Right lobe of liver (tissue), 6 donors: ENCODE results near the gene GRM8. TPM values are rescaled to one million over a fixed set of nuclear protein-coding genes. Genes with fewer than 3 reads are reported as not detected.
A peak's percentile ranks its signal among the peaks of the same experiment; 100 is the strongest.

Source experiments
- ATAC-seq, 4 donors: fragments of 200-7000 bp; cut with Tn5 transposase; one replicate each; pipeline ENCODE4 v1.9.1; 2020; ENCODE audit warnings: mild to moderate bottlenecking in 4 of 4, moderate library complexity in 4 of 4
- DNase-seq, 3 donors: peaks; one replicate each; pipeline ENCODE4 v3.0.0-alpha.2; 2020
- H3K27ac ChIP-seq, 3 donors: fragments of 200-600 bp; one replicate each; pipeline ENCODE4 v1.8.0; 2022
- H3K27me3 ChIP-seq, 2 donors: fragments of 200-600 bp; one replicate each; pipeline ENCODE4 v1.8.0; 2022
- H3K36me3 ChIP-seq, 4 donors: fragments of 200-600 bp; sonication (generic) in 1 of 4; one replicate each; pipeline versions ENCODE4 v1.5.1 to v1.8.0; 2017 to 2022; ENCODE audit warnings: control low read depth in 1 of 4
- H3K4me1 ChIP-seq, 4 donors: fragments of 200-600 bp; sonication (generic) in 1 of 4; one replicate each; pipeline versions ENCODE4 v1.5.1 to v1.8.0; 2017 to 2022; ENCODE audit warnings: control low read depth in 1 of 4
- H3K4me3 ChIP-seq, 3 donors: fragments of 200-600 bp; one replicate each; pipeline ENCODE4 v1.8.0; 2022
- H3K9me3 ChIP-seq, 4 donors: fragments of 200-600 bp; sonication (generic) in 1 of 4; one replicate each; pipeline versions ENCODE4 v1.5.1 to v1.8.0; 2017 to 2022; ENCODE audit warnings: control low read depth in 1 of 4
- POLR2A ChIP-seq: fragments of 450-650 bp; IDR thresholded peaks from one replicate; pipeline ENCODE4 v1.6.1; 2017; ENCODE audit warnings: antibody characterized with exemption, mild to moderate bottlenecking
- WGBS: methylation state at CpG from one replicate; pipeline ENCODE4 v1.1.6; 2018; ENCODE audit warnings: low coverage, low lambda C conversion rate; ENCODE audit not compliant: insufficient coverage; ENCODE audit errors: missing lambda C conversion rate; 5-methylcytosine and 5-hydroxymethylcytosine counted together
- intact Hi-C, 2 donors: fragments of 100-400 bp; cut with DNase I; formaldehyde crosslinking; loops; one replicate each; pipeline versions ENCODE4 v1.11.2 to v1.14.1; 2022
- total RNA-seq, 6 experiments: library from RNA; depleted of rRNA in 2 of 6; stranded (reverse); fragments of >200 nt in 2 of 6; fragmentation: NEBNext Ultra II Directional in 3 of 6; extraction: Animal tissue kit (Norgen Biotek cat#: 25700) in 3 of 6; gene quantifications; one replicate each; pipeline versions ENCODE4 v1.1.0 to v1.2.4, GENCODE V29; 2016 to 2023
- TF ChIP-seq, protein P1 (sequence below), 4 donors: fragments of 200-600 bp in 3 of 4; fragments of 450-650 bp in 1 of 4; IDR thresholded peaks; one replicate each; pipeline versions ENCODE4 v1.5.1 to v1.8.0; 2016 to 2022; ENCODE audit warnings: antibody characterized with exemption in 4 of 4, mild to moderate bottlenecking in 2 of 4
- donor health status: DM: no; HTN: yes; CAD: no.
- donor health status: DM: no; HTN: no; CAD: no.
- donor health status: DM: no; HTN: no; CAD: no.
- donor health status: DM: no; HTN: yes; CAD: no.
- donor health status: DM: no; HTN: yes; CAD: no.

Gene GRM8
- total RNA-seq, 6 experiments from 2014 or later = 0.12 to 8.4 (median 2.7) TPM

DNA sequence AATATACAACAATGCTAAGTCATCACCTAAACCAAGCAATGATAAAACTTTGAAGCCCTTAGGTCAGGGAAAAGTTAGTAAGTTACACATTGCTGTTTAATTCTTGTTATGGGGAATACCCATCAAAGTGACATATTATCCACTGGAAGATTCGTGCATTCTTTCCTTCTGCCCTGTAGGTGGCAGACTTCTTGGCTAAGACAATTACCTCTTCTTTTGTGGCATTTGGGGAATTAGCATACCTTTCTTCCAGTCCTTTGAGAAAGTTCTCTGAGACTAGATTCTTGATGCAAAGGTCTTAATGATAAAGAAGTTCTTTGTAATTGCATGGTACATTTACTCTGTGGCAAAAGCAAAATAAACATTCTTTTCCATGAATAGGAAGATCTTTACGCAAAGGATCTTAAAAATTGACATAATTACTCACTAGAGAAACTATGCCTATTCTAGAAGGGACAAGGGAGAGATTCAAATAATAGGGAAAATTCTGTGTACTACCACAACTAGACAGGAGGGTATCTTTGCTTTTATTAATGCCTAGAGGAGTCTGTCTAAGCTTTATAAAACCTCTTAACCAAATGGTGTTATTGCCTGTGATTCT, 395.9 kb downstream of the GRM8 start:
- Histone ChIP-seq H3K4me3 (no peak overlapping the region), H3K27ac (no peak overlapping the region), H3K27me3 (no peaks in the 10 kb centered on the region), H3K9me3 (no peaks in the 10 kb centered on the region), H3K4me1 (no peaks in the 10 kb centered on the region), H3K36me3 (no peaks in the 10 kb centered on the region)
- ATAC-seq (peak; percentile 66 to 82 (median 75)), DNase-seq (no peak)
- WGBS = 35% methylated on average over 2 of the region's 2 CpGs
- intact Hi-C loops = no loop called here
- TF ChIP-seq, protein P1, sequence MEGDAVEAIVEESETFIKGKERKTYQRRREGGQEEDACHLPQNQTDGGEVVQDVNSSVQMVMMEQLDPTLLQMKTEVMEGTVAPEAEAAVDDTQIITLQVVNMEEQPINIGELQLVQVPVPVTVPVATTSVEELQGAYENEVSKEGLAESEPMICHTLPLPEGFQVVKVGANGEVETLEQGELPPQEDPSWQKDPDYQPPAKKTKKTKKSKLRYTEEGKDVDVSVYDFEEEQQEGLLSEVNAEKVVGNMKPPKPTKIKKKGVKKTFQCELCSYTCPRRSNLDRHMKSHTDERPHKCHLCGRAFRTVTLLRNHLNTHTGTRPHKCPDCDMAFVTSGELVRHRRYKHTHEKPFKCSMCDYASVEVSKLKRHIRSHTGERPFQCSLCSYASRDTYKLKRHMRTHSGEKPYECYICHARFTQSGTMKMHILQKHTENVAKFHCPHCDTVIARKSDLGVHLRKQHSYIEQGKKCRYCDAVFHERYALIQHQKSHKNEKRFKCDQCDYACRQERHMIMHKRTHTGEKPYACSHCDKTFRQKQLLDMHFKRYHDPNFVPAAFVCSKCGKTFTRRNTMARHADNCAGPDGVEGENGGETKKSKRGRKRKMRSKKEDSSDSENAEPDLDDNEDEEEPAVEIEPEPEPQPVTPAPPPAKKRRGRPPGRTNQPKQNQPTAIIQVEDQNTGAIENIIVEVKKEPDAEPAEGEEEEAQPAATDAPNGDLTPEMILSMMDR (IDR thresholded peaks at IDR 0.05) = peak; percentile 40 to 67 (median 56)
- TF ChIP-seq POLR2A = no peak

DNA sequence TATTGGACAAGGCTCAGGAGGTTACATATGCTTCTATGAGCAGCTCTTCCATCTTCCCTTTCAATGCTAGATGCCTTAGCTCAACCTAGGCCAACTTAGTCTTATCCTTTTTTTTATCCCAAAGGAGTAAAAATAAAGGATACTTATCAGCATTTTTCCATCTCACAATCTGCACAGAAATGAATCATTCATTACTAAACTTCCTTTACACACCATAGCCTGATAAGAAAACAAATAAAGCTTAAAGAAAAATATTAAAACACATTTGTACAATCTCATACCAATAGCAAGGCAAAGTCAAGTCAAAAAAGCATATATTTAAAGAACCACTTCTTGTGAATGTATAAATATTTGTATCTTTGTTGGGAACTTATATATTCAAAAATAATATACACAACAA, 407.4 kb downstream of the GRM8 start:
- TF ChIP-seq POLR2A = no peak
- no peaks in the 10 kb centered on the region for H3K36me3 ChIP-seq
- intact Hi-C loops = no loop called here
- no peak for DNase-seq
- H3K4me1 ChIP-seq = no peaks in the 10 kb centered on the region
- no peaks in the 10 kb centered on the region for H3K9me3 ChIP-seq
- no peak overlapping the region for H3K27ac ChIP-seq
- H3K27me3 ChIP-seq = no peaks in the 10 kb centered on the region
- no peak overlapping the region for H3K4me3 ChIP-seq
- no peak for ATAC-seq

DNA sequence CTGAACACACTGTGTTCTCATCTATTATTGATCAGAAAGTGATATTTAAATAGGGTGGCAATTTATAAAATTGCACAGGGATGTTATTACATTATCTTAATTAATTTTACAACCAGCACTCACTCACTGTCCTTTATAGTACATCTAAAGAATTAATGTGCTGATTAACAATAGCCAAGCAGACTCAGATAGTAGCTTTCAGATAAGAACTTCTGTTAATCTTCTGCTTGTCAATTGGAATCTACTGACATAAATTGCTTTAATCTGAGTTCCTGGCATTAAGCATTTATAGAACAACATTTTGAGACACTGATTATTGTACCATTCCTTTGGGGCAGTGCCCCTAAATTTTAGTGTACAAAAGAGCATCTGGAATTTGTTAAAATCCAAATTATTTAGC, 408.9 kb downstream of the GRM8 start:
- TF ChIP-seq, protein P1 (IDR thresholded peaks at IDR 0.05) = no peak
- TF ChIP-seq POLR2A = no peak

DNA sequence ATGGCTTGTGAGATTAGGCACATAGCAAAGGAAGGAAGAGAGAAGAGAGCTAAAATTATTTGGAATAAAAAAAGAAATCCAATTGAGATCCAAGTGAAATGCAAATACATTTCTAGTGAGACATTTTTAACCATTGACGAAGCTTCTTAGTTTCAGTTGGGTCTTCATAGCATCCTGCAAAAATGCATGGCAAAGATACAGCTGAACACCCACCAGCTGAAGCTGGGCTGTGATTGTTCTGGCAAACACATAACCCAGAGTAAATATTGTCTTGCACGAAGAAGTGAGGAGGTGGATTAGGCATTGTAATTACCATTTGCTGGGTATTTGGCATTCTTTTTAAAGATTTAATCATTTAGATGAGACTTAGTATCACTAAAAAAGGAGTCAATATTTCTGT, 409.4 kb downstream of the GRM8 start:
- DNase-seq (no peak), ATAC-seq (no peak)
- intact Hi-C loops = no loop called here
- WGBS = 41% methylated on average over 2 of the region's 2 CpGs
- H3K27ac ChIP-seq = no peak overlapping the region
- no peak for TF ChIP-seq POLR2A
- TF ChIP-seq, protein P1 (IDR thresholded peaks at IDR 0.05) = no peak
- no peak overlapping the region for H3K4me3 ChIP-seq
- H3K4me1 ChIP-seq = no peaks in the 10 kb centered on the region
- no peaks in the 10 kb centered on the region for H3K9me3 ChIP-seq
- H3K36me3 ChIP-seq = no peaks in the 10 kb centered on the region
- no peaks in the 10 kb centered on the region for H3K27me3 ChIP-seq

More for the DNA sequence above, 408.9 kb downstream of the GRM8 start:
- H3K4me3 ChIP-seq = no peak overlapping the region
- DNase-seq (no peak), ATAC-seq (no peak)
- H3K4me1 ChIP-seq = no peaks in the 10 kb centered on the region
- no peak overlapping the region for H3K27ac ChIP-seq
- no peaks in the 10 kb centered on the region for H3K9me3 ChIP-seq
- H3K27me3 ChIP-seq = no peaks in the 10 kb centered on the region
- intact Hi-C loops = no loop called here
- H3K36me3 ChIP-seq = no peaks in the 10 kb centered on the region

DNA sequence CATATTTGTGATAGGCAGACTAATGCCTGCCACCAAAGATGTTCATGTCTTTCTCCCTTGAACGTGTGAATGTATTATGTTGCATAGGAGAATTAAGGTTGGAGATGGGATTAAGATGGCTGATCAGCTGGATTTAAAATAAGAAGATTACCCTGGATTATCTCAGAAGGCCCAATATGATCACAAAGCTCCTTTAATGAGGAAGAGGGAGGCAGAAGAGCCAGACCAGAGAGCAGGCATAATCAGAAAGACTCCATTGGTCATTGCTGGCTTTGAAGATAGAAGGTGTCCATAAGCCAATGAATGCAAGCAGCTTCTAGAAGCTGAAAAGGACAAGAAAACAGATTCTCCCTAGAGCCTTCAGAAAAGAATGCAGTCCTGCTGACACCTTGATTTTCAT, 410.3 kb downstream of the GRM8 start:
- DNase-seq (no peak), ATAC-seq (no peak)
- H3K36me3 ChIP-seq = no peaks in the 10 kb centered on the region
- no peaks in the 10 kb centered on the region for H3K9me3 ChIP-seq
- TF ChIP-seq, protein P1 (IDR thresholded peaks at IDR 0.05) = no peak
- TF ChIP-seq POLR2A = no peak
- no peak overlapping the region for H3K27ac ChIP-seq
- intact Hi-C loops = no loop called here
- no peaks in the 10 kb centered on the region for H3K4me1 ChIP-seq
- no peak overlapping the region for H3K4me3 ChIP-seq
- WGBS = 82% methylated on average over 1 of the region's 1 CpG
- no peaks in the 10 kb centered on the region for H3K27me3 ChIP-seq
